GM12878 (cell line): ENCODE results near the gene NDUFV1. TPM values are rescaled to one million over a fixed set of nuclear protein-coding genes. Genes with fewer than 3 reads are reported as not detected.
A peak's percentile ranks its signal among the peaks of the same experiment; 100 is the strongest.

ENCODE experiments used
- ATAC-seq: fragments of 200-7000 bp; cut with Tn5 transposase; 3 replicates; pipeline ENCODE4 v1.9.1; 2020; ENCODE audit warnings: mild to moderate bottlenecking, moderate library complexity
- BruUV-seq: library from RNA; stranded (reverse); fragments of 400-500 nt; replicated peaks from 2 replicates; lab custom pipeline; 2021; lab: Mats Ljungman, UMichigan
- CTCF ChIA-PET: fragments of 300-600 bp; sonication (Branson Sonifier 250); formaldehyde crosslinking; extraction: SDS; loops from one replicate; lab custom pipeline; 2021; ENCODE audit warnings: inconsistent platforms; lab: Yijun Ruan, JAX
- POLR2A ChIA-PET: fragments of 350-600 bp; formaldehyde crosslinking; extraction: SDS; loops from one replicate; lab custom pipeline; 2021; ENCODE audit warnings: inconsistent platforms; lab: Charles Lee
- RAD21 ChIA-PET: fragments of 300-600 bp; sonication (Branson Sonifier 250); formaldehyde crosslinking; loops from one replicate; lab custom pipeline; 2023; ENCODE audit warnings: antibody characterized with exemption; ENCODE audit not compliant: unreplicated experiment; lab: Charles Lee
- SMC1A ChIA-PET: fragments of 300-600 bp; sonication (Branson Sonifier 250); formaldehyde crosslinking; loops from one replicate; lab custom pipeline; 2023; ENCODE audit not compliant: unreplicated experiment, uncharacterized antibody; lab: Charles Lee
- DNase-seq: peaks from one replicate; pipeline ENCODE4 v3.0.0-alpha.2; 2011; ENCODE audit warnings: low read depth, low spot score
- FAIRE-seq: peaks from 3 replicates; lab custom pipeline; 2011; peaks lifted over from hg19 to GRCh38; lab: Jason Lieb, UNC
- H2AFZ ChIP-seq: 2 replicates; pipeline ENCODE4 v1.6.0; 2011; ENCODE audit warnings: low read depth, low read length, control low read depth; ENCODE audit not compliant: control insufficient read depth
- H3K27ac ChIP-seq: 2 replicates; pipeline ENCODE4 v1.5.1; 2011; ENCODE audit warnings: control low read depth; ENCODE audit not compliant: control insufficient read depth, insufficient read depth
- H3K27me3 ChIP-seq, 2 experiments: replicated peaks in 1 of 2; 2 replicates each; pipeline versions ENCODE4 v1.6.0 to v1.6.1; 2011; ENCODE audit warnings: low read length in 1 of 2; ENCODE audit not compliant: control insufficient read depth in 2 of 2, insufficient read depth in 2 of 2
- H3K36me3 ChIP-seq, 2 experiments: 2 replicates each; pipeline ENCODE4 v1.5.1; 2011; ENCODE audit warnings: low read length in 1 of 2; ENCODE audit not compliant: control insufficient read depth in 2 of 2, insufficient read depth in 2 of 2
- H3K4me1 ChIP-seq: 2 replicates; pipeline ENCODE4 v1.6.1; 2011; ENCODE audit warnings: mild to moderate bottlenecking, low read length, moderate library complexity, mixed read lengths; ENCODE audit not compliant: control insufficient read depth, insufficient read depth
- H3K4me2 ChIP-seq: 2 replicates; pipeline ENCODE4 v1.6.0; 2011; ENCODE audit warnings: control low read depth; ENCODE audit not compliant: control insufficient read depth, insufficient read depth
- H3K4me3 ChIP-seq: fragments of 200-600 bp; sonication (generic); 2 replicates; pipeline ENCODE4 v1.5.1; 2016
- H3K79me2 ChIP-seq: 2 replicates; pipeline ENCODE4 v1.6.0; 2011; ENCODE audit warnings: low read length; ENCODE audit not compliant: control insufficient read depth, insufficient read depth
- H3K9ac ChIP-seq: 2 replicates; pipeline ENCODE4 v1.8.0; 2011; ENCODE audit warnings: low read length, control low read depth, mixed read lengths; ENCODE audit not compliant: control insufficient read depth, insufficient read depth
- H3K9me3 ChIP-seq: replicated peaks from 3 replicates; pipeline ENCODE4 v1.5.1; 2011; ENCODE audit warnings: mild to moderate bottlenecking, low read length; ENCODE audit not compliant: control insufficient read depth, insufficient read depth
- H4K20me1 ChIP-seq: 2 replicates; pipeline ENCODE4 v1.6.0; 2011; ENCODE audit not compliant: control insufficient read depth, insufficient read depth
- BACH1 ChIP-seq: fragments of 450-650 bp; IDR thresholded peaks from 2 replicates; pipeline ENCODE4 v1.6.1; 2017; ENCODE audit warnings: mild to moderate bottlenecking, borderline replicate concordance
- BHLHE40 ChIP-seq, 2 experiments: fragments of 450-650 bp in 1 of 2; IDR thresholded peaks; 2 replicates each; pipeline ENCODE4 v1.6.1; 2011 to 2017; ENCODE audit warnings: low read depth in 2 of 2, borderline replicate concordance in 1 of 2, improper control_type of control experiment in 1 of 2, low read length in 1 of 2, mild to moderate bottlenecking in 1 of 2
- KLF5 ChIP-seq: fragments of 450-650 bp; IDR thresholded peaks from 2 replicates; pipeline ENCODE4 v1.6.1; 2014; ENCODE audit warnings: mild to moderate bottlenecking; ENCODE audit not compliant: partially characterized antibody
- MTA2 ChIP-seq: fragments of 450-650 bp; IDR thresholded peaks from 2 replicates; pipeline ENCODE4 v1.6.1; 2016; ENCODE audit warnings: low read depth, mild to moderate bottlenecking, moderate library complexity
- MXI1 ChIP-seq: fragments of 150-350 bp; IDR thresholded peaks from 2 replicates; pipeline ENCODE4 v1.6.1; 2011; ENCODE audit warnings: low read depth, mild to moderate bottlenecking, inconsistent platforms, low read length, improper control_type of control experiment
- NBN ChIP-seq: fragments of 450-650 bp; IDR thresholded peaks from 2 replicates; pipeline ENCODE4 v1.6.1; 2016
- NR2C1 ChIP-seq: fragments of 450-650 bp; IDR thresholded peaks from 2 replicates; pipeline ENCODE4 v1.6.1; 2017; ENCODE audit warnings: antibody characterized with exemption, mild to moderate bottlenecking, moderate library complexity
- NR2C2 ChIP-seq: IDR thresholded peaks from 2 replicates; pipeline ENCODE4 v1.6.1; 2011; ENCODE audit warnings: borderline replicate concordance, low read depth; ENCODE audit not compliant: control insufficient read depth, insufficient read length
- NR2F1 ChIP-seq: fragments of 450-650 bp; conservative IDR thresholded peaks from 2 replicates; pipeline ENCODE4 v1.6.1; 2017; ENCODE audit warnings: mild to moderate bottlenecking
- POLR2AphosphoS2 ChIP-seq: IDR thresholded peaks from 2 replicates; pipeline ENCODE4 v1.6.1; 2011; ENCODE audit warnings: low read depth, mild to moderate bottlenecking, low read length, improper control_type of control experiment, moderate library complexity
- RFX5 ChIP-seq: IDR thresholded peaks from 2 replicates; pipeline ENCODE4 v1.6.1; 2011; ENCODE audit warnings: low read depth, low read length, improper control_type of control experiment
- RUNX3 ChIP-seq: IDR thresholded peaks from 2 replicates; pipeline ENCODE4 v1.6.1; 2012; ENCODE audit warnings: low read length, inconsistent platforms
- SMAD5 ChIP-seq: IDR thresholded peaks from 2 replicates; pipeline ENCODE4 v1.6.1; 2016; ENCODE audit warnings: antibody characterized with exemption, low read depth
- SP1 ChIP-seq: IDR thresholded peaks from one replicate; pipeline ENCODE4 v1.6.1; 2011; ENCODE audit warnings: low read depth, low read length
- SPI1 ChIP-seq: IDR thresholded peaks from 2 replicates; pipeline ENCODE4 v1.6.1; 2011; ENCODE audit warnings: low read depth, mild to moderate bottlenecking, low read length, moderate library complexity, borderline replicate concordance; ENCODE audit not compliant: insufficient read depth
- STAT1 ChIP-seq: fragments of 450-650 bp; conservative IDR thresholded peaks from 2 replicates; pipeline ENCODE4 v1.6.1; 2014; ENCODE audit warnings: antibody characterized with exemption, mild to moderate bottlenecking
- TBL1XR1 ChIP-seq: IDR thresholded peaks from 2 replicates; pipeline ENCODE4 v1.6.1; 2012; ENCODE audit warnings: low read depth, low read length, improper control_type of control experiment
- ZBED1 ChIP-seq: IDR thresholded peaks from 2 replicates; pipeline ENCODE4 v1.6.1; 2016; ENCODE audit warnings: borderline replicate concordance
- ZNF24 ChIP-seq: fragments of 450-650 bp; IDR thresholded peaks from 2 replicates; pipeline ENCODE4 v1.6.1; 2017; ENCODE audit warnings: antibody characterized with exemption, mild to moderate bottlenecking
- ZNF687 ChIP-seq: fragments of 450-650 bp; IDR thresholded peaks from 2 replicates; pipeline ENCODE4 v1.6.1; 2017; ENCODE audit warnings: mild to moderate bottlenecking, moderate library complexity
- WGBS: methylation state at CpG from one replicate; pipeline ENCODE4 v1.1.6; 2016; ENCODE audit warnings: low lambda C conversion rate; ENCODE audit not compliant: insufficient replicate concordance, insufficient coverage; ENCODE audit errors: missing lambda C conversion rate; 5-methylcytosine and 5-hydroxymethylcytosine counted together
- in situ Hi-C: fragments of 300-500 bp; cut with MboI; formaldehyde crosslinking; loops from 9 replicates; pipeline ENCODE4 v1.14.3; 2018; ENCODE audit warnings: mixed read lengths
- intact Hi-C: fragments of 100-400 bp; cut with micrococcal nuclease; formaldehyde crosslinking; loops from one replicate; pipeline ENCODE4 v1.14.2; 2022; ENCODE audit not compliant: unreplicated experiment
- polyA plus RNA-seq, 11 experiments: library from polyadenylated mRNA; depleted of rRNA in 4 of 11; unstranded in 6 of 11; stranded (reverse) in 5 of 11; fragments of >200 nt; fragmentation: Nextera tagmentation in 4 of 11; fragmentation: Illumina TruSeq in 1 of 11; extraction: Ambion mirVana in 4 of 11; extraction: Trizol in 1 of 11; gene quantifications; 1 replicate in 1 of 11; 2 replicates in 10 of 11; pipeline versions ENCODE4 v1.2.1 to v1.2.3, GENCODE V29; 2011 to 2016; ENCODE audit warnings: inconsistent platforms in 2 of 11, missing spikeins in 2 of 11, low read depth in 1 of 11
- total RNA-seq, 4 experiments: library from RNA; depleted of rRNA in 3 of 4; stranded (reverse); fragments of >200 nt in 3 of 4; fragmentation: Illumina TruSeq in 1 of 4; extraction: Trizol in 1 of 4; gene quantifications; 2 replicates each; pipeline versions ENCODE4 v1.2.1 to v1.2.3, GENCODE V29; 2013 to 2021

NDUFV1 gene
- total and polyA plus RNA-seq, 10 of the 15 experiments (the other 5 are each of a cell fraction or from before 2014, with no cell fraction given): 8.2 to 380 (median 231) TPM

GRCh38 chr11:67586568-67587250 lies 20.0 kb upstream of the NDUFV1 start:
- in situ Hi-C loops: no loop called here
- peaks cover 42% of the 10 kb centered on the region for H3K79me2 ChIP-seq
- RAD21 ChIA-PET: interaction anchor here (0.8 to 2.9 kb wide), 3 partner anchors 9 to 43 kb away, joined by 3 to 9 read pairs (median 3); partner anchors contain the start of gene NUDT8
- intact Hi-C loops: no loop called here
- no peak for DNase-seq
- BruUV-seq: no TSS peak
- FAIRE-seq: no peak
- peak overlapping the region; percentile 64 for H3K27ac ChIP-seq
- H2AFZ ChIP-seq: no peak overlapping the region
- ATAC-seq: no peak; the same call in 2 of the 3 replicates
- H3K27me3 ChIP-seq: no peaks in the 10 kb centered on the region
- WGBS: 84% methylated on average over 5 of the region's 5 CpGs
- CTCF ChIA-PET: interaction anchor here (0.8 to 5.8 kb wide), 4 partner anchors 13 to 73 kb away, joined by 3 to 54 read pairs (median 14); partner anchors contain the start of gene NUDT8
- peak overlapping the region; percentile 96 for H3K4me2 ChIP-seq
- peaks cover 7% of the 10 kb centered on the region; the same call in 2 of the 3 replicates for H3K9me3 ChIP-seq
- peaks cover 51% of the 10 kb centered on the region for H3K4me1 ChIP-seq
- no peaks in the 10 kb centered on the region for H4K20me1 ChIP-seq
- POLR2A ChIA-PET: interaction anchor here (1.0 to 1.5 kb wide), 4 partner anchors 22 to 149 kb away, joined by 4 to 6 read pairs (median 4); partner anchors contain the start of genes NUDT8 and PTPRCAP
- H3K36me3 ChIP-seq: peaks cover 4 to 8% of the 10 kb centered on the region in 2 experiments; a peak in 3 of 4 replicates
- H3K4me3 ChIP-seq: peak overlapping the region; percentile 85; the same call in 1 of the 2 replicates
- SMC1A ChIA-PET: interaction anchor here (0.7 to 3.3 kb wide), 4 partner anchors 10 to 27 kb away, joined by 4 to 9 read pairs (median 4); no protein-coding TSS in a partner anchor
- H3K9ac ChIP-seq: peak overlapping the region; percentile 43; the same call in 1 of the 2 replicates
- TF ChIP-seq NR2C1: no peak
- TF ChIP-seq NR2F1: no peak
- no peak for TF ChIP-seq ZNF24
- no peak for TF ChIP-seq BACH1
- TF ChIP-seq STAT1: no peak
- 0 out of 2 replicates have a peak, but pooled peaks have one; percentile 16 for TF ChIP-seq POLR2AphosphoS2
- no peak for TF ChIP-seq SPI1
- TF ChIP-seq ZBED1: no peak
- no peak for TF ChIP-seq KLF5
- peak; percentile 41 to 46; a peak in 1 of 4 replicates for TF ChIP-seq BHLHE40 (IDR thresholded peaks at IDR 0.05; ENCODE audit: borderline replicate concordance in 1 of 2, low read depth in 2 of 2, low read length in 1 of 2)
- no peak for TF ChIP-seq MXI1
- TF ChIP-seq TBL1XR1: no peak
- TF ChIP-seq NBN: no peak
- TF ChIP-seq ZNF687: no peak
- 0 out of 2 replicates have a peak, but pooled peaks have one; percentile 40 for TF ChIP-seq SMAD5
- no peak for TF ChIP-seq SP1
- TF ChIP-seq NR2C2: no peak
- no peak for TF ChIP-seq MTA2
- TF ChIP-seq RUNX3: no peak
- no peak for TF ChIP-seq RFX5
